Muscle of back (tissue), 11 donors: ENCODE measurements around the gene GET4. TPM values are rescaled to one million over a fixed set of nuclear protein-coding genes. Genes with fewer than 3 reads are reported as not detected.
"Not testable (repeated sequence)": the region's sequence is repeated elsewhere in the genome, so short reads cannot be mapped to it uniquely, and the experiment has no call there.

Source experiments
- DNase-seq, 3 donors: peaks; one replicate each; pipeline versions ENCODE4 v3.0.0 to v3.0.0-alpha.2; 2013
- polyA plus RNA-seq, 10 donors: library from polyadenylated mRNA; unstranded; fragments of 120-200 nt; gene quantifications; one replicate each; pipeline ENCODE4 v1.2.1, GENCODE V29; 2013; ENCODE audit not compliant: insufficient read length in 10 of 10

GET4 gene
- polyA plus RNA-seq, 10 donors, result 27.5 to 39.4 (median 36.7) TPM

DNA sequence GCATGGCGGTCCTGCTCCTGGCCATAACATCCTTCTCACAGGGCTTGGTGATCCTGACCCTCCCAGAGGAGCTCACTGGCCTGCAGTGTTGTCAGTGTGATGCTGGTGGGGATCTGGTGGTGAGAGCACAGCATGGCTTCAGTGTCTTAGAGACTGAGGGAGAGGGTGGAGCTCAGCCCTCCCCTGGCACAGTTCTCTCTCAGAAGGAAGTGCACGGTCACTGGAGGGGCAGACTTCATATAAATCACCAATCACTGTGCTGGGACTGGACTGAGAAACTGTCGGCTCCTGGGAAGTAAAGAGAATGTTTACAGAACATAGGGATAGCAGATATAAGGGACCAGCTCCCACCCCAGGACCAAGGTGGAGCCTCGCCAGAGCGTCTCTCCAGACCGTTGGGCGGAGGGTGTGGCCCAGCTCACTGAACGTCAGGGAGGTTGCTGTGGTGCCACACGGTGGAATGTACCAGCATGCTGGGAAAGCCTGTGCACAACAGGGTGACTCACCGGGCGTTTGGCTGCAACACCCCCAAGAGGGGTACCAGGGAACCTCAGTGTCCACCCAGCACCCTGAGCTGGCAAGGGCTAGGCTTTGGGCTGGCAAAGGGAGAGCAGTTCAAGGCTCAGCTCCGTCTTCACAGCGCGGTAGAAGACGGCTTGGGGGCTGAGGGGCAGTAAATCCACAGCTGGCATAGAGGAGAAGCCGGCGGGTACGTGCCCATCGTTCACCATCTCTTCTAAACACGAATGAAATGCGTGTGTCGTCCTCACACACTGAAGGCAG, 8.8 kb upstream of the GET4 start:
- DNase-seq, result no peak

DNA sequence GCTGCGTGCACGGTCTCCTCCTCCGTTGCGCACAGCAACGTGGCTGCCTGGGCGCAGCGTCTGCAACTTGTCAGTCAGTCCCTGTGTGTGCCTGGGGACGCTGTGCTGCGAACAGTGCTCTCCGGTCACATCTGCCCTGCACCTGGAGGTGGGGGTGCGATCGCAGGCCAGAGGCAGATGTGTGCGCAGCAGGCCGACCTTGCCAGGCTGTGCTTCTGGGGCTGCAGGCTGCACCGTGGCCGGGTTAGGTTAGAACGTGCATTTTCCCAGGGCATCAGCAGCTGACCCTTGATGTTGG, 8.2 kb upstream of the GET4 start:
- DNase-seq, result no peak

GRCh38 chr7:869348-869747, 7.0 kb upstream of the GET4 start:
- no peak for DNase-seq

DNA sequence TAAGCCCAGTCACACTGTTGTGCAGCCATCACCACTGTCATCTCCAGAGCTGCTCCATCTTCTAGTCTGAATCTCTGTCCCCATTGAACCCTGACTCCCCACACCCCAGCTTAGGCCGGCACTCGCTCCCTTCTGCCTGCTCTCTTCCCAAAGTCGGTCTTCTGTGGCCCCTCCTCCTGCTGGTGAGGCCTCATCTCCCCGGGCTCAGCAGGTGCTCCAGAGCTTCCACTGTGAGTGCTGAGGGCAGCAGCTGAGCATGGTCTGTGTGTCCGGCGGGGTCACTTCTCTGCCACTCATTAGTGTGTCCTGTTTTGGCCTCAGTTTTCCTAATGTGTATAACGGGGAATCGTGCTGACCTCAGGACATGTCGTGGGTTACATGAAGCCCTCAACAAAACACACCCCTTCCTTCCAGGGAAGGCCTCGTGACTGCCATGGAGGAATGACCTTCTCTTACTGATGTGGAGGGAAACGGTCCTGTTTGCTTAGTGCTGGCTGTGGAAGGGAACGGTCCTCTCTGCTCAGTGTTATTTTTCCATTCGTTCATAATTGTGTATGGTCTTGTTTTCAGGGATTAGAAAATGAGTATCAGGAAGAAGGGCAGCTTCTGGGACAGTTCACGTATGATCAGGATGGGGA, 4.3 kb upstream of the GET4 start:
- DNase-seq, result peak in 1 of 3 donors; percentile 20

DNA sequence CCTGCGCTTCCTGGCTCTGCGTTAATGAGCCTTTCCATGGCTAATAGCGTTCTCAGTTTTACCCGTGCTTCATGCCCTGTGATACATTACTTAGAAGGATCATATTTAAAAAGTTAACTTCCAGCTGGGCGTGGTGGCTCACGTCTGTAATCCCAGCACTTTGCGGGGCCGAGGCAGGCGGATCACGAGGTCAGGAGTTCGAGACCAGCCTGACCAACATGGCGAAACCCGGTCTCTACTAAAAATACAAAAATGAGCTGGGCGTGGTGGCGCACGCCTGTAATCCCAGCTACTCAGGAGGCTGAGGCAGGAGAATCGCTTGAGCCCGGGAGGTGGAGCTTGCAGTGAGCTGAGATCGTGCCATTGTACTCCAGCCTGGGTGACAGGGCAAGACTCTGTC, 3.7 kb upstream of the GET4 start:
- DNase-seq, result not testable (repeated sequence)

GRCh38 chr7:873367-874002, 2.9 kb upstream of the GET4 start:
- peak; percentile 69 to 88 (median 85) for DNase-seq

- no peak for DNase-seq
Measured at GRCh38 chr7:874031-874749, 2.2 kb upstream of the GET4 start.

DNA sequence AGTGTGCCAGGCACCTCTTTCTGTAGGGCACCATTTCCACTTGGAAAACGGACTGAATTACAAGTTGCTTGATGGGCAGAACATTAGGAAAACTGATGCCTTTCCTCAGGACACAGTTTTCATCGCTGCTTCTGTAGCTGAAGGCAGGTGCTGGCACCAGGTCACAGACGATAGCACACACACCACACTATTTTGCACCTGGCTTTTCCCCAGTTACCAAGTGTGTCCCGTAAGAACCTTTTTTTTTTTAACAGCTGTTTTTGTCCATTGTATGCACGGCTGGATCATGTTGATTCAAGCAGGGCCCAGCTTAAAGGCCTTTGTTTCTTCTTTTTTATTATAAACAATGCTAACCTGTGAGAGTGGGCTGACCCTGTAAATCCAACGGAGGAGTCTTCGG, 1.3 kb upstream of the GET4 start:
- DNase-seq, result no peak

GRCh38 chr7:875476-876076, 778 bp upstream of the GET4 start:
- peak in 1 of 3 donors; percentile 30 for DNase-seq

DNA sequence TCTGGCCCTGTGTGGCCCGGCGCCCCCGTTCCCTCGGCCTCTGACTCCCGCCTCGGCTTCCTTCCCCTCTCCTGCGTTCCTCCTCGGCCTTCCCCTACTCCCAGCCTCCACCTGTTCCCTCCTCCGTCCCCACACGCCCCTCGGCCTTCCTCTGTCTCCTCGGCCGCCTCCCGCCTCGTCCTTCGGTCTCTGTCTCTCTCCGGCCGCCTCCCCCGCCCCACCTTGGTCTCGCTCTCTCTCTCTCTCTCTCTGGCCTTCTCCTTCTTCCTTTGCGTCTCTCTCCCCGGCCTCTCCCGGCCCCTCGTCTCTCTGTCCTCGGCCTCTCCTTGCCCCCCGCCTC, 588 bp downstream of the GET4 start:
- no peak for DNase-seq

DNA sequence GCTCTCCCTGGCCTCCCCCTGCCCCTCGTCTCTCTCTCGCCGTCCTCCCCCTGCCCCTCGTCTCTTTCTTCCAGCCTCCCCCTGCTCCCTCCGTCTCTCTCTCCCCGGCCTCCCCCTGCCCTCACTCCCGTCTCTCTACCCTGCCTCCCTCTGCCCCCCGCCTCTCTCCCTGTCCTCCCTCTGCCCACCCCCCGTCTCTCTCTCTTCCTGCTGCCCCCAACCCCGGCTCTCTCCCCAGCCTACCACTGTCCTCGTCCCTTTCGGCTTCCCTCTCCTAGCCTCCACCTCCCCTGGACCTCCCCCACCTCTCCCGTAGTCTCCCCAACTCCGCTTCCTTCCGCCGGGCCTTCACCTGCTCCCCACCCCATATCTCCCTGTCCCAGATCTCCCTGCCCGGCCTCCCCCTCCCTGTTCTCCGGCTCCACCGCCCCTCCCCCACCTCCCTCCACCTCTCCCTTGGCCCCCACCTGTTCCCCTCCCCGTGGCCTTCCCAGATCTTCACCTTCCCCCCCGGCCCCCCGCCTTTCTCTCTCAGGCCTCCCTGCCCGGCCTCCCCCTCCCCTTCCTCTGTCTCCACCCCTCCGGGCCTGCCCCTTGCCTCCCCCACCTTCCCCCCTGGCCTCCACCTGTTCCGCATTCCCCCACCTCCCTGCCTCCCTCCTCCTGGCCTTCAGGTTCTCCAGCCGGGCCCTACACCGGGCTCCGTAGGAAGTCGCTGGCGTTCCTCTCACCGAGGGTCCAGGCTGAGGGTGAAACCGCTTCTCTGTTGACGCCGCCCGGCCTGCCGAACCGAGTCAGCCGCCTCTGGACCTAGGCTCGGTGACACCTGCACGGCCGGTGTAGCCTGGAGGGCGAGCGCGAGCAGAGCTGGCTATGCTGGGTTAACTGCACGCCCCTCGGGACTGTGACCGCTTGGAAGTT, 1.2 kb downstream of the GET4 start:
- no peak for DNase-seq

DNA sequence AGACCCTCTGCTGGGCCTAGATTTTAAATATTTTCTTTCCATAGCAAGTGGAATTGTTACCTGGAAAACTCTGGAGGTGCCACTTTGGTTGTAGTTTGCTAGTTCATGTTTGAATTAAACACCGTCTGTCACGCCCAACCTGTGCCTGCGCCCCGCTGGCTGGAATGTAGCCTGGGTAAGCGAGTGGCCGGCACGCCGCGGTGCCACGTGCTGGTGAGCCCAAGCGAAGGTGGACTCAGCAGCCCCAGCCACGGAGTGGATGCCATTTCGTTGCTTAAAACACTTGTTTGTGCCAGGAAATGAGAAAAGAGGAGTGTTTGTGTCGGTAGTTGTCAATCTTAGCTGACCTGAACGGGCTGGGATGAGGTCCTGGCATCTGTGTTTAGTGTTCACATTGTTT, 2.7 kb downstream of the GET4 start:
- no peak for DNase-seq

GRCh38 chr7:879706-880105, 3.4 kb downstream of the GET4 start:
- no peak for DNase-seq

DNA sequence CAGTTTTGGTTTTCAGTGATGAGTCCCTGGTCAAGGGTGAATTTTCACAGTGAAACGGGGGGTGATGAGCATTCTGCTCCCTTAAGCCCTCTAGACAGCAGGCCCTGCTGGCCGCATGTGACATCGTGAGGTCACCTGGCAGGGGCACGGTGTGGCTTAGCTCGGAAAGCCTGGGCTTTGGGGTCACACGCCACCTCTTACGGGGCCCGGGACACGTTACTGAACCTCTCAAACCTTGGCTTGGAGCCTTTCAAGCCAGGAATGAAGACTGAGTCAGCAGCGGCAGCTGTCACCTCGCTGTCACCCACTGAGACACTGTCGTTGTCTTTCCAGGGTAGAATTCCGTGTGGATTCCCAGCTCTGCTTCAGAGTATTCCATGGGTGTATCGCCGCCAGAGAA, 4.1 kb downstream of the GET4 start:
- DNase-seq, result peak in 1 of 3 donors; percentile 40

DNA sequence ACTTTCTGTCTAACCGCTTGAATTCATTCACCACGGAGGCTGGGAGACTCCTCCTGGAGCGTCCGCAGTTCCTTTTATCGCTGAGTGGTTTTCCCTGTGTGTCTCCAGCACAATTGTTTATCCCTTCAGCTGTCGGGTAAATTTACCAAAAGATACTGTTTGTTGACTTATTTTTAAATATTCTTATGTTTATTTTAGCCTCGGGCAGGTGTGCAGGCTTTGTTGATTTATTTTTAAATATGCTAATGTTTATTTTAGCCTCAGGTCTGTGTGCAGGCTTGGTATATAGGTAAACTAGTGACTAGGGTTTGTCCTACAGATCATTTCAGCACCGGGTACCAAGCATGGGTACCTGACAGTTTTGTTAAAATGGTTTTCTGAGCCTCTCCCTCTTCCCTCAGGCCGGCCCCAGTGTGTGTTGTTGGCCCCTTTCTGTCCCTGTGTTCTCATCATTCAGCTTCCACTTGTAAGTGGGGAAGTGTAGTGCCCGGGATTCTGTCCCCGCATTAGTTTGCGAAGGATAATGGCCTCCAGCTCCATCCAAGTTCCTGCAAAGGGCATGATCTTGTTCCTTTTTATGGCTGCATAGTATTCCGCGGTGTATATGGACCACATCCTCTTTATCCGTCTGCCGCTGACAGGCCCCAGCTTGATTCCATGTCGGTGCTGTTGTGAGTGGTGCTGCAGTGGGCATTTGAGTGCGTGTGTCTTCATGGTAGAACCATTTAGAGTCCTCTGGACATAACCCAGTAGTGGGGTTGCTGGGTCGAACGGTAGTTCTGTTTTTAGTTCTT, 5.3 kb downstream of the GET4 start:
- DNase-seq, result no peak

- DNase-seq, result no peak
Measured at GRCh38 chr7:882336-883035, 6.1 kb downstream of the GET4 start.

GRCh38 chr7:883055-884021, 7.0 kb downstream of the GET4 start:
- no peak for DNase-seq
